ENCODE results near the gene FOXL2.

FOXL2 gene

GRCh38 chr3:138948371-138949001, 1.5 kb upstream of the FOXL2 start:
- H3K9ac ChIP-seq: peak overlapping the region; percentile 91
- H3K4me1 ChIP-seq: peaks cover 30% of the 10 kb centered on the region
- H3K9me3 ChIP-seq (ENCODE audit: control insufficient read depth, low read length): no peaks in the 10 kb centered on the region
- peak overlapping the region; percentile 95 for H3K27ac ChIP-seq
- H3K4me3 ChIP-seq (ENCODE audit: low read depth, low read length): peak overlapping the region; percentile 71
- H3K4me2 ChIP-seq (ENCODE audit: low read length): peak overlapping the region; percentile 88
- no peaks in the 10 kb centered on the region for H3K27me3 ChIP-seq (ENCODE audit: control insufficient read depth, insufficient read depth, low read length)
- H3K79me2 ChIP-seq: peaks cover 55% of the 10 kb centered on the region
- TF ChIP-seq CTCF (IDR thresholded peaks at IDR 0.05): no peak
- no peak overlapping the region for H2AFZ ChIP-seq
- H3K36me3 ChIP-seq (ENCODE audit: control insufficient read depth, insufficient read depth, low read length): no peaks in the 10 kb centered on the region

GRCh38 chr3:138947495-138948121, 671 bp upstream of the FOXL2 start:
- H3K4me3 ChIP-seq (ENCODE audit: low read depth, low read length): peak overlapping the region; percentile 71
- peaks cover 64% of the 10 kb centered on the region for H3K79me2 ChIP-seq
- H3K9ac ChIP-seq: peak overlapping the region; percentile 91
- no peak for TF ChIP-seq CTCF (IDR thresholded peaks at IDR 0.05)
- no peaks in the 10 kb centered on the region for H3K27me3 ChIP-seq (ENCODE audit: control insufficient read depth, insufficient read depth, low read length)
- H3K36me3 ChIP-seq (ENCODE audit: control insufficient read depth, insufficient read depth, low read length): no peaks in the 10 kb centered on the region
- peak overlapping the region; percentile 88 for H3K4me2 ChIP-seq (ENCODE audit: low read length)
- H3K27ac ChIP-seq: peak overlapping the region; percentile 95
- H2AFZ ChIP-seq: peak overlapping the region; percentile 73
- H3K4me1 ChIP-seq: peaks cover 30% of the 10 kb centered on the region
- H3K9me3 ChIP-seq (ENCODE audit: control insufficient read depth, low read length): no peaks in the 10 kb centered on the region

GRCh38 chr3:138945709-138946662, 951 bp downstream of the FOXL2 start:
- peak overlapping the region; percentile 88 for H3K4me2 ChIP-seq (ENCODE audit: low read length)
- H3K79me2 ChIP-seq: peaks cover 80% of the 10 kb centered on the region
- H3K4me3 ChIP-seq (ENCODE audit: low read depth, low read length): peak overlapping the region; percentile 78
- peaks cover 33% of the 10 kb centered on the region for H3K4me1 ChIP-seq
- H3K36me3 ChIP-seq (ENCODE audit: control insufficient read depth, insufficient read depth, low read length): no peaks in the 10 kb centered on the region
- peak overlapping the region; percentile 91 for H3K9ac ChIP-seq
- TF ChIP-seq CTCF (IDR thresholded peaks at IDR 0.05): peak; percentile 40
- no peaks in the 10 kb centered on the region for H3K27me3 ChIP-seq (ENCODE audit: control insufficient read depth, insufficient read depth, low read length)
- H3K9me3 ChIP-seq (ENCODE audit: control insufficient read depth, low read length): no peaks in the 10 kb centered on the region
- peak overlapping the region; percentile 95 for H3K27ac ChIP-seq
- peak overlapping the region; percentile 73 for H2AFZ ChIP-seq

GRCh38 chr3:138944929-138945708, 1.8 kb downstream of the FOXL2 start:
- TF ChIP-seq CTCF (IDR thresholded peaks at IDR 0.05): no peak
- Histone ChIP-seq H3K27ac (peak overlapping the region; percentile 95), H3K36me3 (ENCODE audit: control insufficient read depth, insufficient read depth, low read length) (no peaks in the 10 kb centered on the region), H3K9ac (peak overlapping the region; percentile 84), H3K27me3 (ENCODE audit: control insufficient read depth, insufficient read depth, low read length) (no peaks in the 10 kb centered on the region), H3K9me3 (ENCODE audit: control insufficient read depth, low read length) (no peaks in the 10 kb centered on the region), H2AFZ (no peak overlapping the region), H3K79me2 (peaks cover 80% of the 10 kb centered on the region), H3K4me3 (ENCODE audit: low read depth, low read length) (peak overlapping the region; percentile 78), H3K4me1 (peaks cover 30% of the 10 kb centered on the region), H3K4me2 (ENCODE audit: low read length) (peak overlapping the region; percentile 72)

All from parathyroid adenoma (tissue), 2 donors.